NCI-H2171 (cell line): ENCODE data around the gene MGLL.

ENCODE experiments used
- DNase-seq: peaks from one replicate; lab custom pipeline; 2025; lab: John Stamatoyannopoulos, UW

MGLL gene

GRCh38 chr3:127723011-127723567, 99.2 kb downstream of the MGLL start:
- no peak for DNase-seq

DNA sequence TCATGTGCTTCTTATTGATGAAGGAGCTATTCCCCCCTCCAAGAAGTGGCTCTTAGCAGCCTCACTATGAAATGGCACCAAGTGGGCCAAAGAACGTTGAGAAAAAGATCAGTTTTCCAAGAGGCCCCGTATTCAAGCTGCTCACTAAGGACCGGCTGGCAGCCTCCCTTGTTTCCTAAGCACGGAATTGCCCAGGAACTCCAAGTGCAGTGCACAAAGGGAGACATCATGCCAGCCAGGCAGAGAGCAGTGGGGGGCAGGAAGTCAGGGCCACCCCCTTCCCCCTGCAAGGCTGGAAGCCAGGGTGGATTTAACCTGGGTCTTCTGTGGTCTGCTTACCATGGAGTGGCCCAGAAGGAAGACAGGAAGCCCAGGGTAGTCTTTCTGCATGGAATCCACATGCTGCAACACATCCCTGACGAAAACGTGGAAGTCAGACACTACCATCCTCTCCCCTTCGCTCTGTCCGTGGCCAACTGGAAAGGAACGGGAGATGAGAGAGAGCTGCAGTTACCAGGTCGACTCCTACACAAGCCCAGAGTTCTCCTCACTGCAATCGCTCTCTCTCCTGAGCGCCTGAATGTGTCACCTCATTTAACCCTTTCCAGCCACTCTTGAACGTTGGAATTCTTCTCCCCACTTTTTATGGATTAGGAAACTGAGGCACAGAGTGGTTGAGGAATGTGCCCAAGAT, 100.1 kb downstream of the MGLL start:
- no peak for DNase-seq

DNA sequence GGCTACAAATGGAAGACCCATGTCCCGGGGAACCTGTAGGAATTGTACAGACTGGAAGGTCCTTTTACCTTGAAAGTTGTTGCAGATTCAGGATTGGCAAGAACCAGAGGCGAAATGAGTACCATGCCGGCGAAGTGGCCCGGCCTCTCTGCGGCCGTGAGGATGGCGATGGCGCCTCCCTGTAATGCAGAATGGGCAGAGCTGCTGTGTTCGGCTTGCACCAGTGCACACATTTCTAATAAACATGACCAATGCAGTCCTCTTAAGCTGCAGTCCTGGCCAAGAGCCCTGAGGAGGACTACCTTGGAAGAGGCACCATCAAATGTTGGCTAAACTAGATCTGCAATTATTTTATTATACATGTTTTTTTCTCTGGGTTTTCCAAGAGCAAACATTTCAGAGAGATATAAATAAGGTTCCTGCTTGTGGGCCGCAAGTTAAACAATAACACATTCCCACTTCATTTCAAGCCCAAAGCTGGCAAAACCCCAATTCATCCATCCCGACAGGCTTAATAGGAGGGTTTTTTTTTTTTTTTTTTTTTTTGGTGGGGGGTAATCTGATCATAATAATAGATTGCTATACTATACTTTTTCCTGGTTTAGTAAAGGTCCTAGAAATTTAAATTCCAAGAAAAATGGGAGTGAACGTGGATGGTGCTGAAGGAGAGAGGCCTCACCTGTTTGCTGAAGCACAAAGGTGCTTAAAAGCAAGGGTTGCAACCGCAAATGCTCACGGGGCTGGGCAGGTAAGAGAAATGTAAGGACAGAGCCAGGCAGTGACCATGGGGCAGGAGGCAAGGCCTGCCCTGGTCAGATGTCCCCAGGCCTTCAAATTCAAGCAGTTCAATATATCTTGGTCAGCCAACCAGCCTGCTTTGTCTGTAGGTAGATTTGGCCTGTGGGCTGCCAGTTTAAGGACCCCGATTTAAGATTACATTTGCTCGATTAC, 101.1 kb downstream of the MGLL start:
- DNase-seq = no peak

- DNase-seq = no peak
Observed at GRCh38 chr3:127720161-127720823, 102.0 kb downstream of the MGLL start.

DNA sequence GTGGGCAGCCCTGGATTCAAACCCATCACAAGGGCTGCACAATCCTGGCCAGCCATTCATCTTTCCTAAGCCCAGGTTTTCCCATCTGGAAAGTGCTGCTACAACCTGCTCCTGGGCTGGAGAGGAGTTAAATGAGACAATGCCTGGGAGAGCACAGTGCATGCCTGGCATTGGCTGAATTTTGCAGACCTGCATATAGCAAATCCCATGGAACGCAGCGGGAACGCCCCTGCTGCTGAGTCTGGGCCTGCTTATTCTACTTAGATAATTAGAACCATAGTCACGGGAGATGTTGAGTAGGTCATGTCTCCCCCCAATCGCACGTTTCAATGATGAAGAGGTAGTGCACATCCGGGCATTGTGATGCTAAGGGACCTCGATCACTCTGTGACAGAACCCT, 102.9 kb downstream of the MGLL start:
- no peak for DNase-seq

DNA sequence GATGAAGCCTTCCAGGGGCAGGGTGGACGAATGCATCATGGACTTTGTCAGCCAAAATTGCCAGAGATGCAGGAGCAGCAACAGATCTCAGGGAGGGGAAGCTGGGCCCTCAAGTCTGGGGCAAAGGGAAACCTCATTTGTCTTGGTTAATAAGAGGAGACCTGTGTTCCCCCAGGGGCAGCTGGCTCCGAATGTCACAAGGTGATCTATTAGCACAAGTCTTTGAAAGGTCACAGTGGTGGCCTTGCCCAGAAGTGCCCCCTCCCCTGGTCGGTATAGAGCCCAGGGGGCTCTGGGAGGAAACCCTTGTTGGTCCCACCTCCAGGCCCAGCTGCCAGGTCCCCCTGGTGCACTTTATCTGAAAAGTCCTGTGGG, 103.4 kb downstream of the MGLL start:
- no peak for DNase-seq

DNA sequence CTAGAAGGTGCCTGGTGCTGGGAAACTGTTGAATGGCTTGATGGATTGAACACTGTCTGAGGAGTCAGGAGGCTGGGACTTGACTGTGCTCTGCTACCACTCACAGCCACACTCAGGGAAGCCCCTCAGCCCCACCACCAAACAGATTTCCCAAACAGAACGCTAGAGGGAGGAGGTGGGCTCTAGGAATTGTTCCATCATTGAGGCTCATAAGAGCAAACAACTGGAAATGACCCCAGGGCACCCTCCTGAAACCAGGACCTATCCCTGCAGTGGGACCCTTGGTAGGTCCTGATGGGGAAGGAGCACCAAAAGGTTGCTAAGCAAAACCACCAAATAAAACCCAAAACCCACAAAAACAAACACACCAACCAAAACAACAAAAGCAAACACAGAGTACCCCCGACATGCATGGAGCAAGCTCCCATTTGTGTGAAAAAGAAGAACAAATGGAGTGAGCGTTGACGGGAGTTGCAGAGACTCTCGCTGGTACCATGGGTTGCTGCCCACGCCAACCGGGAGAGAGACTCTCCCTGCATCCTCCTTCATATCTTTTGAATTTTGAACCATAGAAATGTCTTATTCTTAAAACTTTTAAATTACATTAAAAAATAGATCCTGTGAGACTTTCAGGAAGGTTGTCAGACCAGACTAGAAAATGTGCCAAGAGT, 103.9 kb downstream of the MGLL start:
- no peak for DNase-seq

DNA sequence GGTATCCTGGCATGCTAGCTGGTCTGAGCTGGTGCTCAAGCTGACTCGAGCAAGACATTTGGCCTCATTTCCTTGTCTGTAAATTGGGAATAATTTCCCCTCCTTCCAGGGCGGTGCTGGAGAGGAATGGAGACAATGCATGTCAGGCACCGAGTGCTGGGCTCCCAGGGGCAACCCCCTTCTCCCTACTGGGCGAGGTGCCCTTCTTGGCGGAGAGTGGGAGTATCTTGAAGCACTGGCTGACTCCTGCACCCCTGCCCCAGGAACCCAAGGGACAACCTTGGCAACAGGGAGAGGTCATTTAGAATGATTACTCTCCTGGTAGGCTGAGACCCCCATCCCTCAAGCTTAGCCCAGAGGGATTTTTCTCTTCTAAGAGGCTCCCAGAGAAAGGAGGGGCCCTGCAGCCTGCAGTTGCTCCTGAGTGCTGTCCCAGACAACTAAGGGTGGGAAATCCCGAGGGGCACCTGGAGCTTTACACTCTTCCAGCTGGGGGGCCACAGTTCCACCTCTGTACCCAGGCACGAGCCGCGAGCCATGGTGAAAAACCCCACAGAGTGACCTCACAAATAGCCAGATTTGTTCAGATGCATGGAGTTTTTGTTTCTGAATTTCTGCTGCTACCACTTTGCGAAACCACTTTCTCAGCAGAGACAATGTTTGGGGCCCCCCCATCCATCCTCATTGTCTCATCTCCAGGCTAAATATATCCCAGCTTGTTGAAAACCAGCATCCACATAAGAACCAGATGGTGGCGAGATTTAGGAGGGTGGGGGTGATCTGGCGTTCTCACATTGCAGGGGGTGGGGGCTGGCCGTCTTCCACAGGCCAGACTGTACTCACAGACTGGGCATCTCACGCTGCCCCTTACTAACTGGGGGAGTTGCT, 104.7 kb downstream of the MGLL start:
- no peak for DNase-seq

DNA sequence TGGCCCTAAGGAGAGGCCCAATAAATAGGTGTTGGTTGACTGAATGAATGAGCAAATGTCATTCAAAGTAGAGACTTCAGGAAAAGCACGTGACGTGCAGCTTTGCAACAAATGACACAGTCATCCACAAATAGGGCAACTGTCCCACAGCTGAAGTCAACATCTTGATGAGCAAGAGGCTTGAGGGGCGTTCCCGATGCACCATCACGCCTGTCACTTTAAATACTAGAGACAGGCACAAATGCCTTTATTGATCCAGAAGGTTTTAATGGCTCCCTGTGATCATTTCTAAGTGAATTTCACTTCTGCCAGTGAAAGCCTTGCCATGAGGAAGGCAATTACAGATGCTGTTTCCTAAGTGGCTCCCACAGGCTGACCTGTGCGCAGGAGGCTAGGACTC, 105.9 kb downstream of the MGLL start:
- DNase-seq = no peak

- DNase-seq = no peak
Observed at GRCh38 chr3:127715532-127715931, 106.8 kb downstream of the MGLL start.

DNA sequence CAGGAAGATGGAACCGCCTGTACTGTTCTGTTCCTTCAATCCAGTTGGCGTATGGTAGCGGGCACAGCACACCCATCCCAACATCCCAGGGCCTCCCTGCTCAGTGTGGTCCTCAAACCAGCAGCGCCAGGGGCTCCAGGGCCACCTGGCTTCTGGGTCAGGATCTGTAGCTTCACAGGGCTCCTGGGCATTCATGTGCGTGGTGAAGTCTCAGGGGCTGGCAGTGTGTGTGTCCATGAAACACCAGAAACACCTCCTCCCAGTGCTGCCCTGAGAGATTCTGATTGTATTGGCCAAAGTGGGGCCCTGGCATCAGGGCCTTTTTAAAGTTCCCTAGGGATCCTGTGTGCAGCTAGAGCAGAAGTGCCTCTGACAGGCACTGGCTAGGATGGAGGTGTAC, 107.4 kb downstream of the MGLL start:
- no peak for DNase-seq

GRCh38 chr3:127714125-127714571, 108.2 kb downstream of the MGLL start:
- no peak for DNase-seq

DNA sequence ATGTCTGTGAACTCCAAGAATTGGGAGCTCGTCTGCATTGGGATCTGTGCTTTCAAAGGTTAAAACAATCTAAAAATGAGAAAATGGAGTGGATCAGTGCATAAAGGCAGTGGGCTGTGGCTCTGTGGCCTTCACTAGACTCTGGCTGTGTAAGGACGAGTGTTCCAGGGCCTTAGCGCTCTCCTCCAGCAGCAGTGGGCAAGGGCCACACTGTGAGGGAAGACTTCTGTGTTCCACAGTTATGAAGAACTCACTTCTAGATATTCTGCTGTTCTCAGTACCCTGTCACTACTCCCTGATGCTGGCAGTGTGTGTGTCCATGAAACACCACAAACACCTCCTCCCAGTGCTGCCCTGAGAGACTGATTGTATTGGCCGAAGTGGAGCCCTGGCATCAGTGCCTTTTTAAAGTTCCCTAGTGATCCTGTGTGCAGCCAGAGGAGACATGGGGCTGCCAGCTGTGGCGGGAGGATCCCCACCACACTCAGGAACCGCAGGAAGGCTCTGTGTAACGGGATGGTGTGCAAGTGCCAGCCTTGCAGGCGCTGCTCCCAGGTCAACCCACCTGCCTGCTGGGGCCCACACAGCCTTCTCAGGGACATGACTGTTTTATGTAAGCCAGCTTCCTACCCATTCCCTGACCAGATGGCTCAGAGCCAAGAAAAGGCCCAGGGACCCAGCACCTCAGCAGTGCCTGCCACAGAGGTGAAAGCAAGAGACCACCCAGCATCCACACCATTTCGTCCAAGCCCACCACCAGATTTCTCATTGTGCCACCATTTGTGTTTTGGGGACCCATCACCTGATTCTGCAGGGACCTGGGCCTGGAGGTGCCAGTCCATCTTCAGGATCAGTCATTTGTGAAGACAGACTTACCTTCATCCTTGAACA, 109.2 kb downstream of the MGLL start:
- no peak for DNase-seq

DNA sequence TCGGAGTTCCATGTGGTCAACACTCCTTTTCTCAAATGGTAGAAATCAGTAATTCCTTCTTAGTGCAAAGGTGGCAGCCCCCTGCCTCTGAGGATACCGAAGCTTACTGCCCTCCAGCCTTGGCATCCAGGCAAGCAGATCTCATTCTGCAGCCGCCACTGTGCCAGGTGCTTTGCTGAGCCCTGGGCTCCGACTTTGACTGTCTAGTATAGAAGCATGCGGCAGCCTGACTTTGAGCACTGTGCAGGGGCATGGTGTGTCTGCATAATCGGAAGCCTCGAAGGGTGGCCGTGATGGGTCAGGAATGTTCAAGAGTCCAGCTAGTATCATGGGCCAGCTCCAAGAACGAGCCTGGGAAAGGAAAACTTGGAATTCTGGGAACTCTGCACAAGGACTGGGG, 109.9 kb downstream of the MGLL start:
- no peak for DNase-seq

DNA sequence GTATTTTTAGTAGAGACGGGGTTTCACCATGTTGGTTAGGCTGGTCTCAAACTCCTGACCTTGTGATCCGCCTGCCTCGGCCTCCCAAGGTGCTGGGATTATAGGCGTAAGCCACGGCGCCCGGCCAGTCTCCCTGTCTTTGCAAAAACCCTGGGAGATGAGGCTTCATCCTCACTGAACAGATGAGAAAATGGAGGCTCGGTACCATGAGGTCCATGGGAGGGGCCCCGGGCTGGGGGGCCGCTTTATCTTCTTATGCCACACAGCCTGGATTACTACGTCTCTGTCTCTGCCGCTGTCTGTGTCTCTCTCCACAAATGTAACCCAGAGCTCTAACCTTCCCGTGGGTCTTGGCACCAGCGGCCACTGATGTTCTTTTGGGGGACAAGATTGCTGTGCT, 110.4 kb downstream of the MGLL start:
- DNase-seq = no peak

DNA sequence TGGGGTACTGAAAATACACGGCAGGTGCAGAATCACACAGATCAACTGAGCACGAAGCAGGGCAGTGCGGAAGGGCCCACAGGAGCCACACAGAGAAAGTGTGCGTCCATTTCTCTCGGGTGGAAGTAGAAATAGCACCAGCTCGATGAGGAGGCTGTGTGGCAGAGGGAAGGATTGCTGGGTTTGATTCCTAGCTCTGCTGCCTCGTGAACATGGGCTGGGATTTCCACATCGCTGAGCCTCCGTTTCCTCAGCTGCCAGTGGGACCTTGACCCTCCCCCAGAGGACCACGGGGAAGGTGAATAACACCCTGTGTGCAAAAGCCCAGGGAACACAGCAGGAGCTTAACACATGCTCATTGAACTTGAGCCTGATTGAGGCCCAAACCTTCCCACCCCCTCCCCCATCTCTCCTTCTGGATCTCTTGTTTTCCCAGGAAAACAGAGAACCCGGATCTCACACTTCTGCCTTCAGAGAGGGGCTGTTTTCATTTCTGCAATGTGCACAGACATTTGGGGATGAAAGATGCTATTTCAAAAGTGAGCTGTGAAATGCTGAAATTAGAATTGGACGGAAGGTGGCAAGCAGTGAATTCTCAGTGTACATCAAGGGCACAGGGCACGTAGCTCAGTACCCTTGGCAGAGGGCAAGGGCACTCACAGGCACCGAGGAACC, 111.2 kb downstream of the MGLL start:
- DNase-seq = no peak

GRCh38 chr3:127710155-127710941, 112.0 kb downstream of the MGLL start:
- no peak for DNase-seq

- no peak for DNase-seq
Observed at GRCh38 chr3:127709320-127710060, 112.8 kb downstream of the MGLL start.
